WTC11 (cell line): Measurements from ENCODE around the gene TRIP13. TPM values are rescaled to one million over a fixed set of nuclear protein-coding genes. Genes with fewer than 3 reads are reported as not detected.

ENCODE experiments used
- ATAC-seq: fragments of 200-7000 bp; cut with Tn5 transposase; 2 replicates; pipeline ENCODE4 v1.10.0; 2021; ENCODE audit warnings: mild to moderate bottlenecking, moderate library complexity
- CTCF ChIA-PET: fragments of 300-600 bp; sonication (Branson Sonifier 250); formaldehyde crosslinking; loops from one replicate; lab custom pipeline; 2021; ENCODE audit warnings: antibody characterized with exemption; lab: Charles Lee
- POLR2A ChIA-PET: fragments of 350-600 bp; sonication (Branson Sonifier 250); formaldehyde crosslinking; loops from one replicate; lab custom pipeline; 2021; ENCODE audit warnings: antibody characterized with exemption; lab: Charles Lee
- DNase-seq: peaks from one replicate; pipeline ENCODE4 v3.0.0; 2021; ENCODE audit warnings: low spot score
- H3K27ac Mint-ChIP-seq: 2 replicates; pipeline ENCODE4 v1.8.0; 2021; ENCODE audit warnings: mixed read lengths
- H3K27me3 Mint-ChIP-seq: 2 replicates; pipeline ENCODE4 v1.8.0; 2021; ENCODE audit warnings: low read depth, mild to moderate bottlenecking, moderate library complexity, mixed read lengths
- H3K36me3 Mint-ChIP-seq: 2 replicates; pipeline ENCODE4 v1.8.0; 2021; ENCODE audit warnings: mixed read lengths
- H3K4me1 Mint-ChIP-seq: 2 replicates; pipeline ENCODE4 v1.8.0; 2022; ENCODE audit warnings: mixed read lengths
- H3K4me3 Mint-ChIP-seq: 2 replicates; pipeline ENCODE4 v1.8.0; 2021; ENCODE audit warnings: mild to moderate bottlenecking, moderate library complexity, mixed read lengths
- H3K9me3 Mint-ChIP-seq: 2 replicates; pipeline ENCODE4 v1.8.0; 2021; ENCODE audit warnings: mixed read lengths
- AFF4 ChIP-seq: sonication (generic); formaldehyde crosslinking; IDR thresholded peaks from 2 replicates; pipeline ENCODE4 v1.8.1; 2023; ENCODE audit warnings: mild to moderate bottlenecking, missing genetic modification reagents, borderline replicate concordance
- E2F1 ChIP-seq: sonication (generic); formaldehyde crosslinking; IDR thresholded peaks from 2 replicates; pipeline ENCODE4 v1.8.0; 2022; ENCODE audit warnings: mild to moderate bottlenecking, missing genetic modification reagents
- E2F5 ChIP-seq: sonication (generic); formaldehyde crosslinking; IDR thresholded peaks from 2 replicates; pipeline ENCODE4 v1.8.1; 2022; ENCODE audit warnings: mild to moderate bottlenecking, moderate library complexity, missing genetic modification reagents
- ELF4 ChIP-seq: sonication (generic); formaldehyde crosslinking; IDR thresholded peaks from 2 replicates; pipeline ENCODE4 v1.8.1; 2022; ENCODE audit warnings: low read depth, mild to moderate bottlenecking, moderate library complexity, missing genetic modification reagents
- HMGA2 ChIP-seq: fragments of 250-450 bp; sonication (Bioruptor Pico); IDR thresholded peaks from 2 replicates; pipeline ENCODE4 v1.4.0; 2021; ENCODE audit warnings: mild to moderate bottlenecking, moderate library complexity
- NFATC4 ChIP-seq: fragments of 250-450 bp; sonication (Bioruptor Pico); IDR thresholded peaks from 2 replicates; pipeline ENCODE4 v1.9.0; 2021; ENCODE audit warnings: mild to moderate bottlenecking
- NFE2L1 ChIP-seq: sonication (generic); formaldehyde crosslinking; IDR thresholded peaks from 2 replicates; pipeline ENCODE4 v1.8.1; 2023; ENCODE audit warnings: missing genetic modification reagents
- SOX15 ChIP-seq: fragments of 250-450 bp; sonication (Bioruptor Pico); IDR thresholded peaks from 2 replicates; pipeline ENCODE4 v1.9.0; 2021; ENCODE audit warnings: mild to moderate bottlenecking
- TCF7 ChIP-seq: sonication (generic); formaldehyde crosslinking; IDR thresholded peaks from 2 replicates; pipeline ENCODE4 v1.8.0; 2022; ENCODE audit warnings: mild to moderate bottlenecking, low read depth, missing genetic modification reagents, moderate library complexity
- ZNF232 ChIP-seq: sonication (generic); formaldehyde crosslinking; IDR thresholded peaks from 2 replicates; pipeline ENCODE4 v1.8.0; 2022; ENCODE audit warnings: mild to moderate bottlenecking, missing genetic modification reagents
- ZNF416 ChIP-seq: fragments of 250-450 bp; sonication (Bioruptor Pico); IDR thresholded peaks from 2 replicates; pipeline ENCODE4 v1.9.0; 2021; ENCODE audit warnings: mild to moderate bottlenecking, inconsistent platforms
- ZNF512 ChIP-seq: sonication (generic); formaldehyde crosslinking; IDR thresholded peaks from 2 replicates; pipeline ENCODE4 v1.8.1; 2022; ENCODE audit warnings: missing genetic modification reagents, borderline replicate concordance
- total RNA-seq: library from RNA; stranded (reverse); gene quantifications from 3 replicates; pipeline ENCODE4 v1.2.3, GENCODE V29; 2021

The TRIP13 gene
- total RNA-seq, 1 experiment from 2014 or later: 33.7 TPM

GRCh38 chr5:855771-856530, 36.7 kb upstream of the TRIP13 start (continued):
- no peak for TF ChIP-seq ZNF512 (CRISPR knock-in tag)
- TF ChIP-seq HMGA2 (CRISPR knock-in tag): no peak
- TF ChIP-seq NFATC4 (CRISPR knock-in tag): no peak
- TF ChIP-seq TCF7 (CRISPR knock-in tag): no peak
- no peak for TF ChIP-seq E2F1 (CRISPR knock-in tag)

GRCh38 chr5:856531-857425, 35.9 kb upstream of the TRIP13 start:
- no peaks in the 10 kb centered on the region for H3K4me1 Mint-ChIP-seq
- CTCF ChIA-PET: no interaction called here

More at GRCh38 chr5:856531-857425, 35.9 kb upstream of the TRIP13 start:
- TF ChIP-seq ZNF416: no peak
- TF ChIP-seq HMGA2 (CRISPR knock-in tag): no peak
- TF ChIP-seq AFF4 (CRISPR knock-in tag): no peak
- TF ChIP-seq ZNF232 (CRISPR knock-in tag): no peak
- no peak for TF ChIP-seq ELF4 (CRISPR knock-in tag)
- TF ChIP-seq SOX15 (CRISPR knock-in tag): no peak
- 0 out of 2 replicates have a peak, but pooled peaks have one; percentile 44 for TF ChIP-seq NFE2L1
- TF ChIP-seq E2F5: no peak
- H3K27ac Mint-ChIP-seq: no peak overlapping the region
- DNase-seq: no peak
- H3K36me3 Mint-ChIP-seq: no peaks in the 10 kb centered on the region
- H3K4me3 Mint-ChIP-seq: no peak overlapping the region
- POLR2A ChIA-PET: no interaction called here
- H3K27me3 Mint-ChIP-seq: no peaks in the 10 kb centered on the region; the same call in 1 of the 2 replicates
- no peaks in the 10 kb centered on the region for H3K9me3 Mint-ChIP-seq
- ATAC-seq: no peak
